Vagina (tissue), 2 donors: Measurements from ENCODE around the gene PFDN5.

ENCODE experiments used
- POLR2A ChIP-seq, 2 donors: fragments of 450-650 bp; IDR thresholded peaks; one replicate each; pipeline ENCODE4 v1.6.1; 2017; ENCODE audit warnings: antibody characterized with exemption in 2 of 2, mild to moderate bottlenecking in 2 of 2, moderate library complexity in 2 of 2
- POLR2AphosphoS5 ChIP-seq, 2 donors: sonication (generic); formaldehyde crosslinking; IDR thresholded peaks; one replicate each; pipeline ENCODE4 v1.9.0; 2017; ENCODE audit warnings: antibody characterized with exemption in 2 of 2, mild to moderate bottlenecking in 2 of 2, low read depth in 1 of 2; ENCODE audit not compliant: insufficient read depth in 1 of 2
- TF ChIP-seq, protein P1 (sequence below), 3 experiments: fragments of 450-650 bp in 2 of 3; fragments of 200-600 bp in 1 of 3; sonication (generic) in 1 of 3; IDR thresholded peaks; one replicate each; pipeline ENCODE4 v1.5.1; 2017 to 2019; ENCODE audit warnings: antibody characterized with exemption in 3 of 3, mild to moderate bottlenecking in 2 of 3, moderate library complexity in 2 of 3

DNA sequence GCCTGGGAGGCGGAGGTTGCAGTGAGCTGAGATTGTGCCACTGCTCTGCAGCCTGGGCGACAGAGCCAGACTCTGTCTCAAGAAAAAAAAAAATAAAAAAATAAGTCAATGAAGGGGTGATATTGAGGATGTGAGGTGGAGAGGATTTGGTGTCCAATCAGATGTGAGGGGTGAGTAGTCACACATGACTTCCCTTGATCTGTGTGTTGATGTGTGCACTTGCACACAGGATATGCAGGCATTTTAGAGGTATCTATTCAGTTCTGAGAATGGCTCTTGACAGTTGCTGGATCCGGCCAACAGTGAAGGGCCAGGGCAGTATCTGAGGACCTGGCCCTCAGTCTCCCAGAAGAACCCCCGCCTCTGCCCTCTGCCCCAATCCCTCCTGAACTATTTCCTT, 48.6 kb downstream of the PFDN5 start:
- TF ChIP-seq POLR2A (IDR thresholded peaks at IDR 0.05) (no peak), POLR2AphosphoS5 (IDR thresholded peaks at IDR 0.05; ENCODE audit: insufficient read depth in 1 of 2, low read depth in 1 of 2) (no peak)
- TF ChIP-seq, protein P1, sequence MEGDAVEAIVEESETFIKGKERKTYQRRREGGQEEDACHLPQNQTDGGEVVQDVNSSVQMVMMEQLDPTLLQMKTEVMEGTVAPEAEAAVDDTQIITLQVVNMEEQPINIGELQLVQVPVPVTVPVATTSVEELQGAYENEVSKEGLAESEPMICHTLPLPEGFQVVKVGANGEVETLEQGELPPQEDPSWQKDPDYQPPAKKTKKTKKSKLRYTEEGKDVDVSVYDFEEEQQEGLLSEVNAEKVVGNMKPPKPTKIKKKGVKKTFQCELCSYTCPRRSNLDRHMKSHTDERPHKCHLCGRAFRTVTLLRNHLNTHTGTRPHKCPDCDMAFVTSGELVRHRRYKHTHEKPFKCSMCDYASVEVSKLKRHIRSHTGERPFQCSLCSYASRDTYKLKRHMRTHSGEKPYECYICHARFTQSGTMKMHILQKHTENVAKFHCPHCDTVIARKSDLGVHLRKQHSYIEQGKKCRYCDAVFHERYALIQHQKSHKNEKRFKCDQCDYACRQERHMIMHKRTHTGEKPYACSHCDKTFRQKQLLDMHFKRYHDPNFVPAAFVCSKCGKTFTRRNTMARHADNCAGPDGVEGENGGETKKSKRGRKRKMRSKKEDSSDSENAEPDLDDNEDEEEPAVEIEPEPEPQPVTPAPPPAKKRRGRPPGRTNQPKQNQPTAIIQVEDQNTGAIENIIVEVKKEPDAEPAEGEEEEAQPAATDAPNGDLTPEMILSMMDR (IDR thresholded peaks at IDR 0.05): no peak
